PC-3 (cell line): ENCODE results near the gene SKOR1.

Source experiments
- CTCF ChIP-seq: fragments of 300-600 bp; sonication (generic); conservative IDR thresholded peaks from 2 replicates; pipeline ENCODE4 v1.5.1; 2017; ENCODE audit warnings: antibody characterized with exemption, low read depth, mild to moderate bottlenecking, low read length
- EZH2 ChIP-seq: fragments of 300-600 bp; sonication (generic); IDR thresholded peaks from one replicate; pipeline ENCODE4 v1.6.1; 2017; ENCODE audit warnings: antibody characterized with exemption, mild to moderate bottlenecking, low read length; ENCODE audit not compliant: unreplicated experiment
- EZH2phosphoT487 ChIP-seq: fragments of 300-600 bp; sonication (generic); IDR thresholded peaks from 2 replicates; pipeline ENCODE4 v1.6.1; 2018; ENCODE audit warnings: mild to moderate bottlenecking, antibody characterized with exemption, low read length, borderline replicate concordance

- TF ChIP-seq CTCF (no peak), EZH2 (no peak), EZH2phosphoT487 (no peak)
These were observed 37.6 kb downstream of the SKOR1 start for GRCh38 chr15:67862750-67863441.
